H9 (cell line): ENCODE data around the gene CDC42EP1. TPM values are rescaled to one million over a fixed set of nuclear protein-coding genes. Genes with fewer than 3 reads are reported as not detected.

ENCODE experiments used
- DNase-seq: peaks from one replicate; pipeline ENCODE4 v3.0.0-alpha.2; 2017
- H2AFZ ChIP-seq: one replicate; pipeline ENCODE4 v1.6.1; 2013; ENCODE audit warnings: mild to moderate bottlenecking, low read length, control low read depth, moderate library complexity
- H2AK5ac ChIP-seq: 2 replicates; pipeline ENCODE4 v1.6.1; 2013; ENCODE audit warnings: low read length, control low read depth, mixed read lengths; ENCODE audit not compliant: insufficient read length
- H2BK120ac ChIP-seq: one replicate; pipeline ENCODE4 v1.6.1; 2013; ENCODE audit warnings: low read depth, mild to moderate bottlenecking, low read length, control low read depth, inconsistent platforms; ENCODE audit not compliant: poor library complexity, severe bottlenecking
- H2BK12ac ChIP-seq: 2 replicates; pipeline ENCODE4 v1.6.1; 2013; ENCODE audit warnings: low read length, control low read depth, mixed read lengths, low read depth; ENCODE audit not compliant: insufficient read length
- H2BK15ac ChIP-seq: 2 replicates; pipeline ENCODE4 v1.6.1; 2013; ENCODE audit warnings: low read depth, low read length, control low read depth
- H2BK20ac ChIP-seq: one replicate; pipeline ENCODE4 v1.6.1; 2013; ENCODE audit warnings: low read depth, mild to moderate bottlenecking, low read length, control low read depth, inconsistent platforms; ENCODE audit not compliant: poor library complexity, severe bottlenecking
- H2BK5ac ChIP-seq: 2 replicates; pipeline ENCODE4 v1.6.1; 2013; ENCODE audit warnings: low read length, control low read depth, mixed read lengths; ENCODE audit not compliant: insufficient read length
- H3K14ac ChIP-seq: 2 replicates; pipeline ENCODE4 v1.6.1; 2013; ENCODE audit warnings: low read length, control low read depth; ENCODE audit not compliant: insufficient read depth
- H3K18ac ChIP-seq: 2 replicates; pipeline ENCODE4 v1.6.1; 2013; ENCODE audit warnings: low read depth, mild to moderate bottlenecking, mixed read lengths, low read length, control low read depth; ENCODE audit not compliant: insufficient read length
- H3K23ac ChIP-seq: 2 replicates; pipeline ENCODE4 v1.6.1; 2013; ENCODE audit warnings: low read length, control low read depth, mixed read lengths, low read depth; ENCODE audit not compliant: insufficient read length
- H3K23me2 ChIP-seq: 2 replicates; pipeline ENCODE4 v1.6.1; 2013; ENCODE audit warnings: low read depth, mild to moderate bottlenecking, mixed read lengths, low read length, control low read depth; ENCODE audit not compliant: insufficient read length, poor library complexity, severe bottlenecking
- H3K27ac ChIP-seq: 2 replicates; pipeline ENCODE4 v1.5.1; 2013; ENCODE audit warnings: low read length, control low read depth, mixed read lengths, low read depth; ENCODE audit not compliant: insufficient read length
- H3K27me3 ChIP-seq: 2 replicates; pipeline ENCODE4 v1.6.1; 2013; ENCODE audit warnings: low read length, control low read depth, inconsistent platforms; ENCODE audit not compliant: insufficient read depth
- H3K4ac ChIP-seq: 2 replicates; pipeline ENCODE4 v1.6.1; 2013; ENCODE audit warnings: low read depth, mild to moderate bottlenecking, control low read depth, inconsistent platforms, low read length, moderate library complexity
- H3K4me1 ChIP-seq: 2 replicates; pipeline ENCODE4 v1.6.1; 2013; ENCODE audit warnings: low read length, control low read depth, inconsistent platforms; ENCODE audit not compliant: insufficient read depth
- H3K4me2 ChIP-seq: 2 replicates; pipeline ENCODE4 v1.6.1; 2013; ENCODE audit warnings: low read length, control low read depth, mixed read lengths; ENCODE audit not compliant: insufficient read length, insufficient read depth
- H3K56ac ChIP-seq: 2 replicates; pipeline ENCODE4 v1.6.1; 2013; ENCODE audit warnings: low read depth, mild to moderate bottlenecking, mixed read lengths, low read length, control low read depth; ENCODE audit not compliant: insufficient read length
- H3K79me1 ChIP-seq: 2 replicates; pipeline ENCODE4 v1.6.1; 2013; ENCODE audit warnings: low read depth, mild to moderate bottlenecking, moderate library complexity, low read length, control low read depth, inconsistent platforms; ENCODE audit not compliant: insufficient read depth, poor library complexity, severe bottlenecking
- H3K79me2 ChIP-seq: 2 replicates; pipeline ENCODE4 v1.6.1; 2013; ENCODE audit warnings: low read length, control low read depth, inconsistent platforms; ENCODE audit not compliant: insufficient read depth
- H3K9ac ChIP-seq: 2 replicates; pipeline ENCODE4 v1.6.1; 2013; ENCODE audit warnings: low read length, control low read depth, mixed read lengths; ENCODE audit not compliant: insufficient read length; ENCODE audit errors: extremely low read depth
- H3K9me3 ChIP-seq: one replicate; pipeline ENCODE4 v1.6.1; 2013; ENCODE audit warnings: low read depth, low read length, inconsistent platforms; ENCODE audit not compliant: control insufficient read depth
- H3T11ph ChIP-seq: one replicate; pipeline ENCODE4 v1.6.1; 2013; ENCODE audit warnings: mild to moderate bottlenecking, low read length, control low read depth, inconsistent platforms
- H4K20me1 ChIP-seq: one replicate; pipeline ENCODE4 v1.6.1; 2013; ENCODE audit not compliant: control insufficient read depth, insufficient read length, insufficient read depth
- H4K5ac ChIP-seq: 2 replicates; pipeline ENCODE4 v1.6.1; 2013; ENCODE audit warnings: low read depth, mild to moderate bottlenecking, mixed read lengths, low read length, control low read depth; ENCODE audit not compliant: insufficient read length
- H4K8ac ChIP-seq: replicated peaks from 2 replicates; pipeline ENCODE4 v1.6.1; 2013; ENCODE audit warnings: low read length, control low read depth, mixed read lengths, low read depth; ENCODE audit not compliant: insufficient read length
- H4K91ac ChIP-seq: 2 replicates; pipeline ENCODE4 v1.6.1; 2013; ENCODE audit warnings: low read depth, mild to moderate bottlenecking, moderate library complexity, mixed read lengths, low read length, control low read depth; ENCODE audit not compliant: insufficient read length
- H3K27ac Mint-ChIP-seq, 3 experiments: 2 replicates in 2 of 3; 3 replicates in 1 of 3; pipeline ENCODE4 v1.8.0; 2020 to 2021; ENCODE audit warnings: mixed read lengths in 3 of 3, mild to moderate bottlenecking in 1 of 3, moderate library complexity in 1 of 3
- H3K27me3 Mint-ChIP-seq: 2 replicates; pipeline ENCODE4 v1.8.0; 2021; ENCODE audit warnings: low read depth, mild to moderate bottlenecking, moderate library complexity, mixed read lengths
- H3K36me3 Mint-ChIP-seq, 3 experiments: 2 replicates in 2 of 3; 3 replicates in 1 of 3; pipeline ENCODE4 v1.8.0; 2020 to 2021; ENCODE audit warnings: low read depth in 3 of 3, mixed read lengths in 3 of 3; ENCODE audit not compliant: insufficient read depth in 1 of 3
- H3K4me1 Mint-ChIP-seq, 2 experiments: 2 replicates each; pipeline ENCODE4 v1.8.0; 2020; ENCODE audit warnings: mixed read lengths in 2 of 2
- H3K4me3 Mint-ChIP-seq, 2 experiments: 2 replicates in 1 of 2; 3 replicates in 1 of 2; pipeline ENCODE4 v1.8.0; 2020 to 2021; ENCODE audit warnings: mild to moderate bottlenecking in 2 of 2, mixed read lengths in 2 of 2, moderate library complexity in 1 of 2
- H3K9me3 Mint-ChIP-seq, 2 experiments: 2 replicates in 1 of 2; 3 replicates in 1 of 2; pipeline ENCODE4 v1.8.0; 2020; ENCODE audit warnings: mild to moderate bottlenecking in 2 of 2, mixed read lengths in 2 of 2, moderate library complexity in 1 of 2
- WGBS: extraction: QIAGEN DNeasy Blood & Tissue Kit; methylation state at CpG from one replicate; pipeline ENCODE4 v1.1.7; 2013; ENCODE audit warnings: missing lambda C conversion rate, low lambda C conversion rate, mixed read lengths; ENCODE audit not compliant: insufficient read length; ENCODE audit errors: extremely low coverage; 5-methylcytosine and 5-hydroxymethylcytosine counted together
- total RNA-seq: library from RNA; stranded (reverse); gene quantifications from 2 replicates; pipeline ENCODE4 v1.2.1, GENCODE V29; 2021
- TF ChIP-seq, protein P1 (sequence below): fragments of 200-600 bp; sonication (generic); conservative IDR thresholded peaks from 3 replicates; pipeline ENCODE4 v1.8.0; 2021; ENCODE audit warnings: antibody characterized with exemption, mild to moderate bottlenecking

Gene CDC42EP1
- total RNA-seq, 1 experiment from 2014 or later, result 23.0 TPM

DNA sequence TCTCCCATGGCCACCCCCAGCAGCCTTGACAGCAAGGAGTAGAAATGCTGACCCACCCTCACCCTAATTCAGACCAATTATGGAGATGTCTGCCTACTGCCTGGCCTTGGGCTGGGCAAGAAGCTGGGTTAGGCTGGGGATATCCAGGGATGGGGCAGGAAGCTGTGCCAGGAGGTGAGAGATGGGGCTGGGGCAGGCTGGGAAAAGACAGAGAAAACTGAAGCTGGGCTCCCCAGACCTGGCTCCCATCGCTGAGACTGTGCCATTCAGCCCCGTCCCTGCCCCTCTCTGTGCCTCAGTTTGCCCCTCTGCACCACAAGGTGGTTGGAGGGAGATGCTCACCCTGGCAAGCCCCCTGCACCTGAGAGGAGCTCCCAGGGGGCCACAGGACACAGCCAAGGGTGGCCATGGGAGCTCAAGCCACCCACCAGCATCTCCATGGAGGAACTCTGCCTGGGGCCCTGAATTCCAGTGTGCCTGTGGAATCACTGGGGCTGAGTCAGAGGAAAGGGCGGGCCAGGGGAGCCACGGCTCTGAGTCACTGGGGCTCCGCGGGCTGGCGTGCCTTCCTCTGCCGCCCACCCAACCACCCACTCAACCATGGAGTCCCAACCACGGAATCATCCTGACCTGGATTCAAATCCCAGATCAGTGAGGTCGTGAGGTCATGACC is 35.1 kb upstream of the CDC42EP1 start:
- Mint-ChIP-seq H3K9me3 (no peaks in the 10 kb centered on the region), H3K27ac (no peak overlapping the region), H3K27me3 (peaks cover 29% of the 10 kb centered on the region), H3K36me3 (no peaks in the 10 kb centered on the region), H3K4me3 (no peak overlapping the region), H3K4me1 (peaks cover 0 to 7% of the 10 kb centered on the region in 2 experiments; a peak in 2 of 4 replicates)
- no peaks in the 10 kb centered on the region for H3K4me1 ChIP-seq
- H3K9ac ChIP-seq, result no peak overlapping the region
- H3K14ac ChIP-seq, result no peak overlapping the region
- no peak overlapping the region for H3K4me2 ChIP-seq
- no peak overlapping the region for H4K5ac ChIP-seq
- H3K27ac ChIP-seq, result no peak overlapping the region
- no peaks in the 10 kb centered on the region for H4K20me1 ChIP-seq
- H3K79me2 ChIP-seq, result no peaks in the 10 kb centered on the region
- H2BK120ac ChIP-seq, result no peak overlapping the region
- no peak overlapping the region for H3K56ac ChIP-seq
- H2AK5ac ChIP-seq, result no peak overlapping the region
- H2AFZ ChIP-seq, result no peak overlapping the region
- no peak overlapping the region for H2BK12ac ChIP-seq
- no peak overlapping the region for H3K4ac ChIP-seq
- WGBS, result no CpG with 5 or more reads among the region's 10 CpGs
- no peaks in the 10 kb centered on the region for H3K79me1 ChIP-seq
- no peak overlapping the region for H3K23ac ChIP-seq
- TF ChIP-seq, protein P1, sequence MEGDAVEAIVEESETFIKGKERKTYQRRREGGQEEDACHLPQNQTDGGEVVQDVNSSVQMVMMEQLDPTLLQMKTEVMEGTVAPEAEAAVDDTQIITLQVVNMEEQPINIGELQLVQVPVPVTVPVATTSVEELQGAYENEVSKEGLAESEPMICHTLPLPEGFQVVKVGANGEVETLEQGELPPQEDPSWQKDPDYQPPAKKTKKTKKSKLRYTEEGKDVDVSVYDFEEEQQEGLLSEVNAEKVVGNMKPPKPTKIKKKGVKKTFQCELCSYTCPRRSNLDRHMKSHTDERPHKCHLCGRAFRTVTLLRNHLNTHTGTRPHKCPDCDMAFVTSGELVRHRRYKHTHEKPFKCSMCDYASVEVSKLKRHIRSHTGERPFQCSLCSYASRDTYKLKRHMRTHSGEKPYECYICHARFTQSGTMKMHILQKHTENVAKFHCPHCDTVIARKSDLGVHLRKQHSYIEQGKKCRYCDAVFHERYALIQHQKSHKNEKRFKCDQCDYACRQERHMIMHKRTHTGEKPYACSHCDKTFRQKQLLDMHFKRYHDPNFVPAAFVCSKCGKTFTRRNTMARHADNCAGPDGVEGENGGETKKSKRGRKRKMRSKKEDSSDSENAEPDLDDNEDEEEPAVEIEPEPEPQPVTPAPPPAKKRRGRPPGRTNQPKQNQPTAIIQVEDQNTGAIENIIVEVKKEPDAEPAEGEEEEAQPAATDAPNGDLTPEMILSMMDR, result no peak
- H4K91ac ChIP-seq, result no peak overlapping the region
- H3K9me3 ChIP-seq, result no peaks in the 10 kb centered on the region
- no peaks in the 10 kb centered on the region for H3K27me3 ChIP-seq
- no peak overlapping the region for H2BK5ac ChIP-seq
- H4K8ac ChIP-seq, result no peak overlapping the region
- no peaks in the 10 kb centered on the region for H3K23me2 ChIP-seq
- no peak overlapping the region for H2BK20ac ChIP-seq
- no peak overlapping the region for H2BK15ac ChIP-seq
- no peak overlapping the region for H3K18ac ChIP-seq
- no peak for DNase-seq
- H3T11ph ChIP-seq, result no peak overlapping the region
